BLaER1 (cell line): Measurements from ENCODE around the gene SCARF2.
A peak's percentile ranks its signal among the peaks of the same experiment; 100 is the strongest.
"Not testable (repeated sequence)": the region's sequence is repeated elsewhere in the genome, so short reads cannot be mapped to it uniquely, and the experiment has no call there.

ENCODE experiments used
- H3K27ac ChIP-seq: shearing (Covaris generic); formaldehyde crosslinking; 2 replicates; pipeline ENCODE4 v1.8.1; 2022
- H3K27me3 ChIP-seq: shearing (Covaris generic); formaldehyde crosslinking; 2 replicates; pipeline ENCODE4 v1.8.1; 2022
- H3K36me3 ChIP-seq: shearing (Covaris generic); formaldehyde crosslinking; 2 replicates; pipeline ENCODE4 v1.8.1; 2022
- H3K4me1 ChIP-seq: shearing (Covaris generic); formaldehyde crosslinking; 2 replicates; pipeline ENCODE4 v1.8.1; 2022
- H3K4me2 ChIP-seq: shearing (Covaris generic); formaldehyde crosslinking; 2 replicates; pipeline ENCODE4 v1.8.1; 2022
- H3K4me3 ChIP-seq: shearing (Covaris generic); formaldehyde crosslinking; 2 replicates; pipeline ENCODE4 v1.8.1; 2022
- H3K9ac ChIP-seq: shearing (Covaris generic); formaldehyde crosslinking; 2 replicates; pipeline ENCODE4 v1.8.1; 2022
- H3K9me3 ChIP-seq: shearing (Covaris generic); formaldehyde crosslinking; 2 replicates; pipeline ENCODE4 v1.8.1; 2022
- H4K20me1 ChIP-seq: shearing (Covaris generic); formaldehyde crosslinking; 2 replicates; pipeline ENCODE4 v1.8.1; 2022
- Cebpa-rat ChIP-seq: shearing (Covaris generic); IDR thresholded peaks from 2 replicates; pipeline ENCODE4 v1.8.1; 2022

SCARF2 gene

GRCh38 chr22:20386972-20387371, 50.7 kb downstream of the SCARF2 start:
- H3K36me3 ChIP-seq: no peaks in the 10 kb centered on the region
- H3K9me3 ChIP-seq: peaks cover 7% of the 10 kb centered on the region
- H3K9ac ChIP-seq: no peak overlapping the region
- H3K27ac ChIP-seq: no peak overlapping the region
- H4K20me1 ChIP-seq: no peaks in the 10 kb centered on the region
- H3K4me3 ChIP-seq: no peak overlapping the region
- no peaks in the 10 kb centered on the region for H3K27me3 ChIP-seq
- H3K4me2 ChIP-seq: no peak overlapping the region
- no peaks in the 10 kb centered on the region for H3K4me1 ChIP-seq
- TF ChIP-seq Cebpa-rat: no peak

- H3K36me3 ChIP-seq: no peaks in the 10 kb centered on the region
- no peaks in the 10 kb centered on the region for H4K20me1 ChIP-seq
- no peak overlapping the region for H3K4me3 ChIP-seq
- no peaks in the 10 kb centered on the region for H3K27me3 ChIP-seq
- H3K9me3 ChIP-seq: peaks cover 7% of the 10 kb centered on the region
- no peak overlapping the region for H3K9ac ChIP-seq
- H3K4me2 ChIP-seq: no peak overlapping the region
- no peak overlapping the region for H3K27ac ChIP-seq
- no peaks in the 10 kb centered on the region for H3K4me1 ChIP-seq
- no peak for TF ChIP-seq Cebpa-rat
Measured at GRCh38 chr22:20386336-20386735, 51.3 kb downstream of the SCARF2 start.

GRCh38 chr22:20384865-20385264, 52.8 kb downstream of the SCARF2 start:
- no peak overlapping the region for H3K27ac ChIP-seq
- no peaks in the 10 kb centered on the region for H3K4me1 ChIP-seq
- no peaks in the 10 kb centered on the region for H4K20me1 ChIP-seq
- no peaks in the 10 kb centered on the region for H3K36me3 ChIP-seq
- peaks cover 7% of the 10 kb centered on the region for H3K9me3 ChIP-seq
- H3K4me2 ChIP-seq: no peak overlapping the region
- no peak overlapping the region for H3K4me3 ChIP-seq
- no peak overlapping the region for H3K9ac ChIP-seq
- H3K27me3 ChIP-seq: no peaks in the 10 kb centered on the region
- no peak for TF ChIP-seq Cebpa-rat

- H4K20me1 ChIP-seq: no peaks in the 10 kb centered on the region
- no peak overlapping the region for H3K4me3 ChIP-seq
- H3K4me2 ChIP-seq: no peak overlapping the region
- no peak overlapping the region for H3K9ac ChIP-seq
- no peak overlapping the region for H3K27ac ChIP-seq
- no peak for TF ChIP-seq Cebpa-rat
- peaks cover 3% of the 10 kb centered on the region for H3K9me3 ChIP-seq
- H3K36me3 ChIP-seq: no peaks in the 10 kb centered on the region
- H3K27me3 ChIP-seq: no peaks in the 10 kb centered on the region
- no peaks in the 10 kb centered on the region for H3K4me1 ChIP-seq
Measured at GRCh38 chr22:20384171-20384570, 53.5 kb downstream of the SCARF2 start.

- H3K4me3 ChIP-seq: no peak overlapping the region
- H3K9ac ChIP-seq: no peak overlapping the region
- no peak overlapping the region for H3K4me2 ChIP-seq
- H3K4me1 ChIP-seq: no peaks in the 10 kb centered on the region
- H3K9me3 ChIP-seq: no peaks in the 10 kb centered on the region
- TF ChIP-seq Cebpa-rat: no peak
- H3K27me3 ChIP-seq: no peaks in the 10 kb centered on the region
- no peaks in the 10 kb centered on the region for H3K36me3 ChIP-seq
- H3K27ac ChIP-seq: no peak overlapping the region
- H4K20me1 ChIP-seq: no peaks in the 10 kb centered on the region
Measured at GRCh38 chr22:20383538-20383937, 54.1 kb downstream of the SCARF2 start.

GRCh38 chr22:20380486-20380885, 57.1 kb downstream of the SCARF2 start:
- H3K4me3 ChIP-seq: no peak overlapping the region
- no peak overlapping the region for H3K27ac ChIP-seq
- H3K9ac ChIP-seq: no peak overlapping the region
- H3K27me3 ChIP-seq: no peaks in the 10 kb centered on the region
- peaks cover 16% of the 10 kb centered on the region for H3K4me1 ChIP-seq
- no peak for TF ChIP-seq Cebpa-rat
- no peaks in the 10 kb centered on the region for H4K20me1 ChIP-seq
- no peaks in the 10 kb centered on the region for H3K9me3 ChIP-seq
- no peak overlapping the region for H3K4me2 ChIP-seq
- no peaks in the 10 kb centered on the region for H3K36me3 ChIP-seq

GRCh38 chr22:20378684-20379083, 58.9 kb downstream of the SCARF2 start:
- H3K27me3 ChIP-seq, H3K9ac ChIP-seq, H3K36me3 ChIP-seq, H4K20me1 ChIP-seq, H3K27ac ChIP-seq, H3K4me2 ChIP-seq, H3K9me3 ChIP-seq, H3K4me3 ChIP-seq: not testable (repeated sequence)
- H3K4me1 ChIP-seq: peaks cover 23% of the 10 kb centered on the region

- peaks cover 28% of the 10 kb centered on the region for H3K4me1 ChIP-seq
- H3K9ac ChIP-seq: no peak overlapping the region
- no peaks in the 10 kb centered on the region for H3K27me3 ChIP-seq
- H3K4me2 ChIP-seq: peak overlapping the region; percentile 48
- H3K4me3 ChIP-seq: no peak overlapping the region
- no peak for TF ChIP-seq Cebpa-rat
- no peaks in the 10 kb centered on the region for H3K36me3 ChIP-seq
- H3K9me3 ChIP-seq: no peaks in the 10 kb centered on the region
- no peak overlapping the region for H3K27ac ChIP-seq
- H4K20me1 ChIP-seq: no peaks in the 10 kb centered on the region
Measured at GRCh38 chr22:20378110-20378509, 59.5 kb downstream of the SCARF2 start.

GRCh38 chr22:20376983-20377382, 60.6 kb downstream of the SCARF2 start:
- not testable (repeated sequence) for H3K9ac ChIP-seq, H3K27ac ChIP-seq, H3K4me3 ChIP-seq, H3K4me2 ChIP-seq, H3K9me3 ChIP-seq, H4K20me1 ChIP-seq, H3K36me3 ChIP-seq, H3K27me3 ChIP-seq
- H3K4me1 ChIP-seq: peaks cover 28% of the 10 kb centered on the region

GRCh38 chr22:20376281-20376680, 61.3 kb downstream of the SCARF2 start:
- not testable (repeated sequence) for H3K36me3 ChIP-seq, H3K27me3 ChIP-seq, H3K4me3 ChIP-seq, H4K20me1 ChIP-seq, H3K9ac ChIP-seq, H3K9me3 ChIP-seq, H3K27ac ChIP-seq
- Histone ChIP-seq H3K4me1 (peaks cover 28% of the 10 kb centered on the region), H3K4me2 (peak overlapping the region; percentile 22; the same call in 1 of the 2 replicates)
